ENCODE results near the gene ABCB11.

Gene ABCB11

GRCh38 chr2:168999668-169000213, 31.4 kb downstream of the ABCB11 start:
- no peak for DNase-seq
- no peaks in the 10 kb centered on the region for H3K9me2 ChIP-seq (replicated peaks; ENCODE audit: insufficient read depth, low read length)
- no peaks in the 10 kb centered on the region for H3K27me3 ChIP-seq (replicated peaks; ENCODE audit: insufficient read depth, low read length)
- H3K4me3 ChIP-seq (ENCODE audit: low read length) = no peak overlapping the region
- TF ChIP-seq EZH2 (optimal IDR thresholded peaks at IDR 0.05; ENCODE audit: low read depth, low read length) = no peak
- no peak for TF ChIP-seq EZH2phosphoT487 (IDR thresholded peaks at IDR 0.05; ENCODE audit: low read length)
- TF ChIP-seq, protein P1, sequence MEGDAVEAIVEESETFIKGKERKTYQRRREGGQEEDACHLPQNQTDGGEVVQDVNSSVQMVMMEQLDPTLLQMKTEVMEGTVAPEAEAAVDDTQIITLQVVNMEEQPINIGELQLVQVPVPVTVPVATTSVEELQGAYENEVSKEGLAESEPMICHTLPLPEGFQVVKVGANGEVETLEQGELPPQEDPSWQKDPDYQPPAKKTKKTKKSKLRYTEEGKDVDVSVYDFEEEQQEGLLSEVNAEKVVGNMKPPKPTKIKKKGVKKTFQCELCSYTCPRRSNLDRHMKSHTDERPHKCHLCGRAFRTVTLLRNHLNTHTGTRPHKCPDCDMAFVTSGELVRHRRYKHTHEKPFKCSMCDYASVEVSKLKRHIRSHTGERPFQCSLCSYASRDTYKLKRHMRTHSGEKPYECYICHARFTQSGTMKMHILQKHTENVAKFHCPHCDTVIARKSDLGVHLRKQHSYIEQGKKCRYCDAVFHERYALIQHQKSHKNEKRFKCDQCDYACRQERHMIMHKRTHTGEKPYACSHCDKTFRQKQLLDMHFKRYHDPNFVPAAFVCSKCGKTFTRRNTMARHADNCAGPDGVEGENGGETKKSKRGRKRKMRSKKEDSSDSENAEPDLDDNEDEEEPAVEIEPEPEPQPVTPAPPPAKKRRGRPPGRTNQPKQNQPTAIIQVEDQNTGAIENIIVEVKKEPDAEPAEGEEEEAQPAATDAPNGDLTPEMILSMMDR (IDR thresholded peaks at IDR 0.05; ENCODE audit: low read length) = no peak
- no peaks in the 10 kb centered on the region for H3K36me3 ChIP-seq (replicated peaks; ENCODE audit: insufficient read depth, low read length)
- H3K9ac ChIP-seq (ENCODE audit: low read length) = no peak overlapping the region
- no peak overlapping the region for H3K4me2 ChIP-seq (ENCODE audit: low read depth, low read length)
- H3K27ac ChIP-seq (ENCODE audit: low read length) = no peak overlapping the region
- no peaks in the 10 kb centered on the region for H3K9me3 ChIP-seq (replicated peaks; ENCODE audit: insufficient read depth, low read length)
- H3K79me2 ChIP-seq (ENCODE audit: low read length) = no peaks in the 10 kb centered on the region
- H4K20me1 ChIP-seq (ENCODE audit: insufficient read depth, low read length) = no peaks in the 10 kb centered on the region
- H3K4me1 ChIP-seq (ENCODE audit: low read length) = no peaks in the 10 kb centered on the region
- no peak overlapping the region for H2AFZ ChIP-seq (ENCODE audit: low read length)
- no peaks in the 10 kb centered on the region for H3F3A ChIP-seq (ENCODE audit: insufficient read depth, low read length)

DNA sequence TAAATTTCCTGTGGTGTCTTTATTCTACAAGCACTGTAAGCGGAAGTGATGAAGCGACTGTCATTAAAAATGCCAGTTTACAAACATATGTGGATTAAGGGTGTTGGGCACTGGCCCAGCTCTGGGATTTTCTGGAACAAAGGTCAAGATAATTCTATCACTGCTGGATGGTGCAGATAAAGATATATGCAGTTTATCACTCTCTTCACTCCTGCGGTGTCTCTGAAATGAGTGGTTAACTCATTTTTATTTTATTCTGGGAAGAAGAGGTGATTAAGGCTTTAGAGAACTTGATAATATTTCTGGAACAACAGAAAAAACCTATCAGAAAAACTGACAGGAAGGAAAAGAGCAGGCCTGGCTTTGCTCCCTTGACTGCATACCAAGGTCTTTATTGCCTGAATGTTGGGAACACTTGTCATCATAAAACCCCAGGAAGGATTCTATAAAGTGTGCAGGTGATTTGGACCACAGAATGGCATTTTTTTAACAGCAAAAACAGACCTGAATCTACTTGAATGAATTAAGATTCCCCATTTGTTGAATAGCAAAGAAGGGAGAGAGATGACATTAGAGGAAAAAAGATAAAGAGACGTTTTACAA, 32.4 kb downstream of the ABCB11 start:
- no peak overlapping the region for H3K4me3 ChIP-seq (ENCODE audit: low read length)
- TF ChIP-seq, protein P1 (IDR thresholded peaks at IDR 0.05; ENCODE audit: low read length) = no peak
- no peak for TF ChIP-seq EZH2 (optimal IDR thresholded peaks at IDR 0.05; ENCODE audit: low read depth, low read length)
- TF ChIP-seq EZH2phosphoT487 (IDR thresholded peaks at IDR 0.05; ENCODE audit: low read length) = no peak
- H3K4me1 ChIP-seq (ENCODE audit: low read length) = no peaks in the 10 kb centered on the region
- H3K9me2 ChIP-seq (replicated peaks; ENCODE audit: insufficient read depth, low read length) = no peaks in the 10 kb centered on the region
- no peaks in the 10 kb centered on the region for H3K36me3 ChIP-seq (replicated peaks; ENCODE audit: insufficient read depth, low read length)
- DNase-seq = no peak
- H3F3A ChIP-seq (ENCODE audit: insufficient read depth, low read length) = no peaks in the 10 kb centered on the region
- H3K9me3 ChIP-seq (replicated peaks; ENCODE audit: insufficient read depth, low read length) = no peaks in the 10 kb centered on the region
- H2AFZ ChIP-seq (ENCODE audit: low read length) = no peak overlapping the region
- no peaks in the 10 kb centered on the region for H3K79me2 ChIP-seq (ENCODE audit: low read length)
- H3K27me3 ChIP-seq (replicated peaks; ENCODE audit: insufficient read depth, low read length) = no peaks in the 10 kb centered on the region
- no peak overlapping the region for H3K27ac ChIP-seq (ENCODE audit: low read length)
- H3K9ac ChIP-seq (ENCODE audit: low read length) = no peak overlapping the region
- H3K4me2 ChIP-seq (ENCODE audit: low read depth, low read length) = no peak overlapping the region
- H4K20me1 ChIP-seq (ENCODE audit: insufficient read depth, low read length) = no peaks in the 10 kb centered on the region

GRCh38 chr2:168997794-168998193, 33.3 kb downstream of the ABCB11 start:
- Histone ChIP-seq H3K4me2 (ENCODE audit: low read depth, low read length) (no peak overlapping the region), H3K9me2 (replicated peaks; ENCODE audit: insufficient read depth, low read length) (no peaks in the 10 kb centered on the region), H4K20me1 (ENCODE audit: insufficient read depth, low read length) (no peaks in the 10 kb centered on the region), H3F3A (ENCODE audit: insufficient read depth, low read length) (no peaks in the 10 kb centered on the region), H3K4me1 (ENCODE audit: low read length) (no peaks in the 10 kb centered on the region), H3K79me2 (ENCODE audit: low read length) (no peaks in the 10 kb centered on the region), H2AFZ (ENCODE audit: low read length) (no peak overlapping the region), H3K9ac (ENCODE audit: low read length) (no peak overlapping the region), H3K27ac (ENCODE audit: low read length) (no peak overlapping the region), H3K36me3 (replicated peaks; ENCODE audit: insufficient read depth, low read length) (no peaks in the 10 kb centered on the region), H3K9me3 (replicated peaks; ENCODE audit: insufficient read depth, low read length) (no peaks in the 10 kb centered on the region), H3K4me3 (ENCODE audit: low read length) (no peak overlapping the region), H3K27me3 (replicated peaks; ENCODE audit: insufficient read depth, low read length) (no peaks in the 10 kb centered on the region)
- no peak for TF ChIP-seq EZH2 (optimal IDR thresholded peaks at IDR 0.05; ENCODE audit: low read depth, low read length)
- DNase-seq = no peak

GRCh38 chr2:168997118-168997521, 34.0 kb downstream of the ABCB11 start:
- H3K9me3 ChIP-seq (replicated peaks; ENCODE audit: insufficient read depth, low read length) = no peaks in the 10 kb centered on the region

More at GRCh38 chr2:168997118-168997521, 34.0 kb downstream of the ABCB11 start:
- H3K4me1 ChIP-seq (ENCODE audit: low read length) = no peaks in the 10 kb centered on the region
- H3K4me2 ChIP-seq (ENCODE audit: low read depth, low read length) = no peak overlapping the region
- H3K9me2 ChIP-seq (replicated peaks; ENCODE audit: insufficient read depth, low read length) = no peaks in the 10 kb centered on the region
- no peaks in the 10 kb centered on the region for H3K27me3 ChIP-seq (replicated peaks; ENCODE audit: insufficient read depth, low read length)
- H4K20me1 ChIP-seq (ENCODE audit: insufficient read depth, low read length) = no peaks in the 10 kb centered on the region
- DNase-seq = no peak
- no peaks in the 10 kb centered on the region for H3K79me2 ChIP-seq (ENCODE audit: low read length)
- TF ChIP-seq EZH2 (optimal IDR thresholded peaks at IDR 0.05; ENCODE audit: low read depth, low read length) = no peak
- TF ChIP-seq, protein P1 (IDR thresholded peaks at IDR 0.05; ENCODE audit: low read length) = no peak
- no peak for TF ChIP-seq EZH2phosphoT487 (IDR thresholded peaks at IDR 0.05; ENCODE audit: low read length)
- no peak overlapping the region for H2AFZ ChIP-seq (ENCODE audit: low read length)
- no peaks in the 10 kb centered on the region for H3K36me3 ChIP-seq (replicated peaks; ENCODE audit: insufficient read depth, low read length)
- H3K4me3 ChIP-seq (ENCODE audit: low read length) = no peak overlapping the region
- H3K27ac ChIP-seq (ENCODE audit: low read length) = no peak overlapping the region
- H3K9ac ChIP-seq (ENCODE audit: low read length) = no peak overlapping the region
- H3F3A ChIP-seq (ENCODE audit: insufficient read depth, low read length) = no peaks in the 10 kb centered on the region
